ENCODE measurements around the gene NCAM1.

GRCh38 chr11:113023228-113023627 is 62.0 kb downstream of the NCAM1 start:
- TF ChIP-seq CTCF (IDR thresholded peaks at IDR 0.05) (no peak), POLR2A (IDR thresholded peaks at IDR 0.05) (no peak)

Measured in thyroid gland (tissue), 4 donors.